ENCODE data around the gene TMEM17.
"Not testable (repeated sequence)": the region's sequence is repeated elsewhere in the genome, so short reads cannot be mapped to it uniquely, and the experiment has no call there.

Gene TMEM17, protein sequence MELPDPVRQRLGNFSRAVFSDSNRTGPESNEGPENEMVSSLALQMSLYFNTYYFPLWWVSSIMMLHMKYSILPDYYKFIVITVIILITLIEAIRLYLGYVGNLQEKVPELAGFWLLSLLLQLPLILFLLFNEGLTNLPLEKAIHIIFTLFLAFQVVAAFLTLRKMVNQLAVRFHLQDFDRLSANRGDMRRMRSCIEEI

DNA sequence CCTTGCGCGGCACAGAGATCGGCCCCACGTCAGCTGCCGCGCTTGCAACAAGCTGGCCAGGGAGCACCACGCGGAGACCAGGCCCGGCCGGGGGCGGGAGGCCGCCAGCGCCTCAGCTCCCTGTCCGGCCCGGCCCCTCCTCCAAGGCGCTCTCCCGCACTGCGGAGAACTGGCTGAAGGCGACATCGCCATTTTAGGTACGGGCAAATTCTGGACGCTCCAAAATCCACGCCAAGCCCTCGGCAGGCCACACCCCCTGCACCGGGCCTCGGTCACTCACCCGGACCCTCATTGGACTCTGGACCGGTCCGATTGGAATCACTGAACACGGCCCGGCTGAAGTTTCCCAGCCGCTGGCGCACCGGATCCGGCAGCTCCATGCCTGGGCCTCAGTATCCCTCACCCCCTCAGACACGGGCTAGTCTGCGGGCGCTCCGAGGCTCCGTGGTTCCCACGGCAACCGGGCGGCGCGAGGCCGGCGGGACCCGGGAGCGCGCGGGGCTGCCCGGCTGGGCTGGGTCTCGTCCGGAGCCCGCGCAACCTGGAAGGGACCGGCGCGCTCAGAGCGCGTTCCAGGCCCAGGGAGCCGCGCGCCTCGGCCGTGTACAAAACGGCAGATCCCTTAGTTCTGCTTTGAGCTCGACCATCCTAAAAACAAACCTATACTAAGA, at the start of gene TMEM17:
Gene TMEM17 (minus strand): TSS at position 446 of the 671 bp plus-strand sequence. CDS start 66 bp downstream, at position 380.
- peak; percentile 63 for DNase-seq

DNA sequence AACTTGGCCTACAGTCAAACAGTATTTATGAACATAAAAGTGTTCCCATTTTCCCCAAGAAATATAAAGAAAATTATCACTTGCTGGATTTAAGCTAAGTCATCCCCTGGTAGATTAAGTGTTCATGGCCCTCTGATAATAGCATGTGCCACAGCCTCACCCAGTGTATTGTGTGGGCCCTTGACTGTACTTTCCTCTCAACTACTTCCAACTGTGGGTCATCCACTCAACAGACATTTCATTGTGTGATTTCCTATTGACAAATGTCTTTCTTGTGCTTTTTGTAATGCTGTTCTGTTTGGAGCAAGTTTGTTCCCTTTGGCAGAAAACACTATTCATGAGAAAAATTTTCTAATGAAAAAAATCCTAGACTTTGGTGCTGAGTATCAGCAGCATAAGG, 48.4 kb upstream of the TMEM17 start:
- DNase-seq, result no peak

DNA sequence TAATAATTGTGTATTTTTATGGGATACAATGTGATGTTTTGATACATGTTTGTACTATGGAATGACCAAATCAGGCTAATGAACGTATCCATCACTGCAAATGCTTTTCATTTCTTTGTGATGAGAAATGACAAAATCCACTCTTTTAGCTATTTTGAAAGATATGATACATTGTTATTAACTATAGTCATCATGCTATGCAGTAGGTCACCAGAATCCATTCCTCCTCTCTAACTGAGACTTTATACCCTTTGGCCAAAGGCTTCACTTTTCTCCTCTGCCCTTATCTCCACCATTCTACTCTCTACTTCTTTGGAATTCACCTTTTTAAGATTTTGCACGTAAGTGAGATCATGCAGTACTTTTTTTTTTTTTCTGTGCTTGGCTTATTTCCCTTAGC, 44.5 kb upstream of the TMEM17 start:
- DNase-seq, result no peak

DNA sequence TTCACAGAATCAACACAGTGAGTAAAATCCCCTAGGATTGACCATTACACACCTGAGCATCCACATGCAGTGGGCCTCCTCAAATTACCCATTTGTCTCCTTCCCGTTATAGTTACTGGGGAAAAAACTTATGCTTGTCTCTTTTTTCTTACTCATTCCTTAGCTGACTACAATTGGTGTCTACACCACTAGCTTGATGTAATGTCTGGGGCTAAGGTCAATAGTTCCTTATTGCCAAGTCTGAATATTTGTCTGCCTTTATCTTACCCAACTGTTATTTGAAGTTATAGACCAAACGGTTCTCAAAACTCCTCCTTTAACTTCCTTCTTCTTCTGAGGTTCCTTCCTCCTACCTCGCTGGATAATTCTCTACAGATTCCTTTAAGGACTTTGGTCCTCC, 41.9 kb upstream of the TMEM17 start:
- no peak for DNase-seq

DNA sequence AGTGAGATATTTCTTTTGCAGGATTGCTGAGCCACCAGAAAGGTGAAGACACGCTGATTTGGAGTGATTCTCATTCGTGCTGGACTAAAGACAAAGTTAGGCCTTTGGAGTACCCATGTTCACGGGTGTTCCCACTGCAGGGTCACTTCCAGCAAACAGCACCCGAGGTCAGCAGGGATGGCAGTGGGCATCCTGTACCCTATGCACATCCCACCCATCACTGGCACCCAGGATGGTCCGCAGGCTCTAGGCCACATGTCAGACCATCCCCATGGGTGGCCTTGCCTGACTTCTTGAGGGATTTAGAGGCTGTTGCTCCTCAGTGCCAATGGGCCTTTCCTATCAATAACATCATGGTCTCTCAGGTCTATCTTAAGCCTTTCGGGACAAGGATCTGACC, 39.3 kb upstream of the TMEM17 start:
- DNase-seq, result no peak

DNA sequence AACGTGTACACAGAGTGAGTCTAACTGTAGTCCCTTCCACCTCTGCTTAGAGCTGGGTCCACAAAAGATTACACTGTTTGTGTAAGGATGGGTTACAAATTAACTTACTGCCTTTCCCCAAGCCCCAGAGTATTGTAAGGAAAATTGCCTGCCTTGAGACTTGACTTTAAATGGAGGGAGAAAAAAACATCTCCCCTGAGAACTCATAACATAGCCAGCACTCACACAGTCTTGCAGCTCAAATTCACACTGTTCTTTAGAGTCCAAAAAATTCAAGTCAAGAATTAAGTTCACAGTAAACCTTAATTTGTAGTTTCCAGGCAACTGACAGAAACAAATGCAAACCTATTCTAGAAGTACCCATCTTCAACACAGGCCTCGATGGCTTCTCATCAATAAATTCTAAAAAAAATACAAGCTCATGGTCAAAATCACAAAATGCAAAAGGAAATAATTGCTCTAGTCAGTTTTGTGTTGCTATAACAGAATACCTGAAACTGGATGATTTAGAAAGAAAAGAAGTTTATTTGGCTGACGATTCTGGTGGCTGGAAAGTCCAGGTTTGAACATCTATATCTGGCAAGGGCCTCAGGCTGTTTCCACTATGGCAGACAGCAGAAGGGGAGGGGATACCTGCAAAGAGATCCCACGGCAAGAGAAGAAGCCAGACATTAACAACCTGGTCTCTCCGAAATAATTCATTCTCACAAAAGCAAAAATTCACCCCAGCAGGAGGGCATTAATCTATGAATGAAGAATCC, 34.6 kb upstream of the TMEM17 start:
- no peak for DNase-seq

DNA sequence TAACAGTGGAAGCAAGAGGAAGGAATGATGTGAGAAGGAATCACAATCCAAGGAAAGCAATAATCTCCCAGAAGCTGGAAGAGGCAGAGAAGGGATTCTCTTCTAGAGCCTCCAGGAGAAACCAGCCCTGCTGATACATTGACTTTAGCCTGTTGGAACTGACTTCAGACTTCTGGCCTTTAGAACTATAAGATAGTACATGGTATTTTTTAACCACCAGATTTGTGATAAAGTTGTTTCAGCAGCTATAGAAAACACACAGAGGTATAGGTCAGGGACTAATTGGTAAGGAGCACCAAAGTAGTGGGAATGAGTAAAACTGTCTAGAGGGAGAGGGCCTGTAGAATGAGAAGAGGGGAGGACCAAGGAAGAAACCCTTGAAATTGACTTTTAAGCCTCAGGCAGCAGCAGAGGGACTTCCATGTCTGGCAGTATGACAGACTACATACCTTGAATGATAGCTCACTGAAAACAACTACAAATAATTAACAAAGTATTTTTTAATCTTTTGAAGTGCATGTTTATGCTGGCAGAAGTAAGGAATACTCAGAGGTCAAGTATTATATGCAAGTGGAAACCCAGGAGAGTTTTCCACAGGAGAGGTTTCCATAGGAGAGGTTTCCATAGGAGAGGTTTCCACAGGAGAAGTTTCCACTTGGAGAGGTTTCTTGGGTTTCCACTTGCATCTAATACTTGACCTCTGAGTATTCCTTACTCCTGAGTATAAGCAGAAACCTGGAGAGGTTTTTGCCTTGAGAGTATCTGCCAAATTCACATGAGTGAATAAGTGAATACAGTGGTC, 33.8 kb upstream of the TMEM17 start:
- no peak for DNase-seq

DNA sequence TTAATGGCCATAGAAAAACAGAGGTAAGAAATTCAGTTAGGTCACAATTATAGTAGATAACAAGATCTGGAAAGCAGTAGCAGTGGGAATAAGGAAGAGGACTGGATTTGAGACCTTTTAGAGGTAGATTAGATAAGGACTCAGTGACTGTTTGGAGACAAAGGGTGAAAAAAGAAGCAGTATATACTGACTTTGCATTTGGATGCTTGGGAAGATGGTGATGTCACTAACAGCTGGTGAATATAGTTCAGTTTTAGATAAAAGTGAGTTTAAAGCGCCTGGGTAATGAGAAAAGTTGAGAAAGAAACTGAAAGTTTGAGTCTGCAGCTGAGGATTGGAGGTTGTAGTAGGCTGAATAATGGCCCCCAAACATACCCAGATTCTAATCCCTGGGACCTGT, 32.8 kb upstream of the TMEM17 start:
- no peak for DNase-seq

DNA sequence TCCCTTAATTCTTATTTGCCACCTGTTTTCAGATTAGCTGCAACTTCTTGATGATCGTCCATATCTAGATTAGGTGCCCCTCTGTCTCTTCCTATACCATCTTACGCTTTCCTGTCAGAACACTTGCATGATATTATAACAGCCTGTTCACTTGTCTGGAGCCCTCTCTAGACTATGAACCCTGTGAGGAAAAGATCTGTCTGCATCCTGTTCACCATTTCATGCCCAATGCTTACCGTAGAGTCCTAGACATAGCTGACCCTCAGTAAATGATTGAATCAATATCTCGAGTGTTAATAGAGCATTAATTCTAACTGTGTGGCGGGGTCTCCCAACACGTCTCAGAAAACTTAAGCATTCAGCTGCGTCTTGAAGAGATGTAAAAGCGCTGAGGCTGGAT, 31.8 kb upstream of the TMEM17 start:
- DNase-seq, result no peak

DNA sequence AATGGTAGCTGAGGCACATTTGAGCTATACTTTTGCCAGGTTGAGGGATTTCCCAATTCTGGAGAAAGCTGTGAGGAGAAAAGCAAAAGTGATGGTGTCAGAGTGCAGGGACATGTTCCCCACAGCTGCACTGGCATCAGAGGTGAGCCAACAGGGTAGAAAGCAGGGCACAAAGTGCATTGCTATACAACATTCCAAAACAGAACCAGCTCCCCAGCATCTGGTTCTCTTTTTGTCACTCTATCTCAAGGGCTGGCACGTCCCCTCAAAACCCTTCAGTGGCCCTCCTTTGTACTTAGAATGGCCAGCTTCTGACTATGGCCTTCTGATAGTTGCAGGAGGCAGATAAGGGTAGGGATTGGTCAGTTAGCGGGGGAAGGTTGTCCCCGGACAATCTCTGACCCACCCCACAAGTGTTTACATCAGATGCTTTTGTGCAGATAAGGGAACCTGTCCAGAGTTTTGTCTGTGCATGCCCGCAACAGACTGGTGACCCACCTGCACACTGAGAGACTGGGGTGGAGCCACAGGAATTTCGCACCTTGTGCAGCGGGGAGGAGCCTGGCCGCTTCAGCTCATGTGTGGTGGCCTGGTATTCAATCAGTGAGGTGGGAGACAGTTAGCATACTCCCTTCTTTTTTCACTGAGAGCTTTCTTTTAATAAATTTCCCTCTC, 31.0 kb upstream of the TMEM17 start:
- DNase-seq, result no peak

DNA sequence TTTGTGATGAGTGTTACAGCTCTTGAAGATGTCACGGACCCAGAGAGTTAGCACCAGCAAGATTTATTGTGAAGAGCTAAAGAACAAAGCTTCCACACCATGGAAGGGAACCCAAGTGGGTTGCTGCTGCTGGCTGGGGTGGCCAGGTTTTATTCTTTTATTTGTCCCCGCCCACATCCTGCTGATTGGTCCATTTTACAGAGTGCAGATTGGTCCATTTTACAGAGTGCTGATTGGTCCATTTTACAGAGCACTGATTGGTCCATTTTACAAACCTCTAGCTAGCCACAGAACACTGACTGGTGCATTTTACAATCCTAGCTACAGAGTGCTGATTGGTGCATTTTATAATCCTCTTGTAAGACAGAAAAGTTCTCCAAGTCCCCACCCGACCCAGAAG, 29.5 kb upstream of the TMEM17 start:
- DNase-seq, result not testable (repeated sequence)

DNA sequence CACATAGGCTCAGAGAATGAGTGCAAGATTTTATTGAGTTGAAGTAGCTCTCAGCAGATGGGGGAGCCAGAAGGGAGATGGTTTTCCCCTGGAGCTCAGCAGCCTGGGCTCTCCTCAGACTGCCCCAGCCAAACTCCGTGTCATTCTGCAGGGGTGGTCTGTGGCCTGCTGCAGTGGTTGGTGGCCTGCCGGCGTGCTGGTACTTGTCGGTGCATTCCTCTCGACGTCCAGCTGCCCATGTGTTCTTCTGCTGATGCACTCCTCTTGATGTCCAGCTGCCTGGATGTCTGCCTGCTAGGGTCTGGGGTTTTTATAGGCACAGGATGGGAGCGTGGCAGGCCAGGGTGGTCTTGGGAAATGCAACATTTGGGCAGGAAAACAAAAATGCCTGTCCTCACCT, 25.6 kb upstream of the TMEM17 start:
- DNase-seq, result no peak

DNA sequence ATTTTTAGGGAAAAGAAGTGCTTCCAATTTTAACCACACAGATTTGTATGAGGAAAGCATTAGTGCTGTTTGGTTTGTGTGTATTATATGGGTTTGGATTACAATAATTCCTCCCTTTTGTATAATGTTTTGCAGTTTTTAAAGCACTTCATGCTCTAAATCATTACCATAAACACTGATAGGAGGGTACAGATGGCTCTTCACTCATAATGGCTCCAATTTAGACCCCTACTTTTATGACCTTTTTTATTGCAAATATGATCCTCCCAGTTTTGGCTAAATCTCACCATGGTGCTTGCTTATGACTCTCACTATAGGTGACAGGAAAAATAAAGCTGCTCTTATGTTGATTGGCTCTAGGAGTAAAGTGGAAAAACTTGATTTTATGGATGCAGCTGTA, 23.8 kb upstream of the TMEM17 start:
- peak; percentile 76 for DNase-seq

DNA sequence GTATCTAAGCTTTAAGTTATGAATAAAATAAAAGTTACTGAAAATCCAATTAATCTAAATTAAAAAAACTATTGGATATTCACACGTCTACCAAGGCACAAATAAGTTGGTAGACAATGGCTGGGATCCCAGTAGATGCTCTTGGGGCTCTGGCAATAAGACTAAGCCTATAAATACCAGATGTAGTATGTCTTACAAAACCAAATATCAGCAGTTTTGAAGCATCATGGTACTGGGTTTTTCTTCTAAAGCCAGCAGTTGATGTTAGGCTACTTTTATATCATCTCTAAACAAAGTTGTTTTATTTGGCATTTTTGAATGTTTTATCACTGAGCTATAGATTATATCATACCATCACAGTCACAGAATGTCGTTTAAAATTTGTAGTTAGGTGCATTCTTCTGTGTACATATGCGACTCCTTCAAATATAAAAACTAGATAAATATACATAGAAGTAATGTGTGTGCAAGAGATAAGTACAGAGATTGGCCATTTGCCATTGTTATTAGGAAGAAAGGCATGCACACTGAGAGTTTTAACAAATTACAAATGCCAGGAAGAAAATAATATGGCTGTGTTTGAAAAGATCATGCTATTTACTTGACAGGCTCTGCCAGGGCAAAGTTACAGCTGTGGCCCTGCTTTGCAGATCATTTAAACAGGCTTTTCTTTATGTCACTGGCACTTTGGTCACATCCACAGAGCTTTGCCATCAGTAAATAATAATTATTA, 21.6 kb upstream of the TMEM17 start:
- peak; percentile 70 for DNase-seq

DNA sequence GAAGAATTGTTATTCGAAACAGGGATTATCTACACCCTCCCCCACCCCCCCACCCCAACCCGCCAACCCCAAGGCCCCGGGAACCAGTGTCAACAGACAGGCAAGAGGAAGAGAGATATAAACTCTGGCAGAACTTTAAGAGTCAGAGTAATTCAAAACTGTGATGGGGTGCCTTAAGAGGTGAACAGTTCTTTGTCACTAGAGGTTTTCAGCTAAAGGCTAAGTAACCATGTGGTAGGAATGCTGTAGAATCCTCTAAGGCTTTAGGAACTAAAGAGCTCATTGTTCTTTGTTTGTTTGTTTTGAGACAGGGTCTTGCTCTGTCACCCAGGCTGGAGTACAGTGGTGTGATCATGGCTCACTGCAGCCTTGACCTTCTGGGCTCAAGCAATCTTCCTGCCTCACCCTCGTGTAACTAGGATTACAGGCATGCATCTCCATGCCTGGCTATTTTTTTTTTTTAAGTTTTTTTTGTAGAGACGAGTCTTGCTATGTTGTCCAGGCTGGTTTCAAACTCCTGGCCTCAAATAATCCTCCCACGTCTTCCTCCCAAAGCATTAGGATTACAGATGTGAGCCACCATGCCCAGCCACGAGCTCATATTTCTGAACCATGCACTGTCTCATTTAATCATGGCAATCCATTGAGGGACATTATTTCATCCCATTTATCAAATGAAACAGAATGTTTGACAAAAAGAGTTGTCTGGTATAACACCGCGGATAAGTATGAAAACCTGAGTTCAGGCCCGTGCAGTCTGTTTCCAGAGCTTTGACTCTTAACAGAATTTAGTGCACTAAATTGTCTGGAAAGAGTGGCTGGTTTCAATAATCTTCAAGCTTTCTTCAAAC, 20.8 kb upstream of the TMEM17 start:
- no peak for DNase-seq

DNA sequence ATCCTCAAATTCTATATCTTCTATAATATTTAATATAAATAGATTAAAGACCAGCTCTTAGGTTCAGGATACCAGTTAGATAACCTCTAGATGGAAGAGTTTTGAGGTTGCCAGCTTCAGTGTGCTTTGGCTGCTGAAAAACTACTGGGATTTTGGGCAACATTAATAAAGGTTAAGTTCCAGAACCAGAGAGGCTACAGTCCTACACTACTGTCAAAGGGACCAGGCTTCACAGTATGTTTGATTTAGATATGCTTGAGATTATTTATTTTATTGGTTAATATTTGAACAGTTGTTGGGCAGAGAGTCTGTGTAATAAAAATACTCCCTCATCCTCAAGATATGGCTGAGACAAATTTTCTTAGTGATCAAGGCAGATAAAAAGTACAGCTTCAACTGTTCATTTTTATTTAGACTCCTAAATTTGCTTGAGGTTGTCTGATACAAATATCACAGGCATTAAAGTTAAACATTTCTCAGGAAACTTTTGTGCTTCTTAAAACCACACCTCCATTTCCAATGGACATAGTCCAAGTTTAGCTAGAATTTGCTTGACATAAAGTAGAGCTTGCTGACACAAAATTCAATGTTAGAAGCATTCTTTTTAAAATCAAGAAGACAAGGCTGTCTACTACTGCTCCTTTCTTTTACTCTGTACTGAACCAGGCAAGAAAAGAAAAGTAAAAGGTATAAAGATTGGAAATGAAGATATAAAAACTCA, 19.7 kb upstream of the TMEM17 start:
- no peak for DNase-seq

DNA sequence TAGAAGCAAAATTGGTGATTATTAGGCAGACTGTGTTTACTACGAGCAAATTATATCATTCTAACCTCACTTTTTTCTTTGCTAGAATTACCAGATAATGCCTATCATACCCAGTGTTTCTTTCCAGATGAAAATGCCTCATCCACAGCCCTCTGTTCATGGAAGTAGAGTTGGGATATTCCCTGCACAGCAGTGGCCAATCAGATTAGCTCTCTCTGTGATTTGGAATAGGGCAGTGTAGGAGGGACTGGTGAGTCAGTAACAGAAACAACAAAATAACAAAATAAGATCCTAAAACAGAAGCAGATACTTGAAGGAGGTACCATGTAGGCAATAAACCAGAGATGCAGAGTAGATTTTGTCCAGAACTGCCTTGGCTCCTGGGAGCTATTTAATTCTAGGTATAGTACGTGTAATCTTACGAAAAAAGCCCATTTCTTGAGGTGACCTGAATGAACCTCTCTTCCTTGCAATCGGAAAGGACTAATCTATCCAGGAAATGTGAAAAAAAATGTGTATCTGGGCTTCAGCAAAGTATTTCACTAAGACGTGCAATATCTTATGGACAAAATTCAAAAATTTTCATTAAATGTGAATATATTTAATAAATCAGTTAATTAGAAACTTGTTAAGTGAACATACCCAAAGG, 18.4 kb upstream of the TMEM17 start:
- no peak for DNase-seq

DNA sequence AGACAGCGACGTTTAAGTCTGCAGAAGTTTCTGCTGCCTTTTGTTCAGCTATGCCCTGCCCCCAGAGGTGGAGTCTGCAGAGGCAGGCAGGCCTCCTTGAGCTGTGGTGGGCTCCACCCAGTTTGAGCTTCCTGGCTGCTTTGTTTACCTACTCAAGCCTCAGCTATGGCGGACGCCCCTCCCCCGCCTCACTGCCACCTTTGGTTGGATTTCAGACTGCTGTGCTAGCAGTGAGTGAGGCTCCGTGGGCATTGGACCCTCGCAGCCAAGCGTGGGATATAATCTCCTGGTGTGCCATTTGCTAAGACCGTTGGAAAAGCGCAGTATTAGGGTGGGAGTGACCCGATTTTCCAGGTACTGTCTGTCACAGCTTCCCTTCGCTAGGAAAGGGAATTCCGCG, 15.1 kb upstream of the TMEM17 start:
- DNase-seq, result not testable (repeated sequence)

DNA sequence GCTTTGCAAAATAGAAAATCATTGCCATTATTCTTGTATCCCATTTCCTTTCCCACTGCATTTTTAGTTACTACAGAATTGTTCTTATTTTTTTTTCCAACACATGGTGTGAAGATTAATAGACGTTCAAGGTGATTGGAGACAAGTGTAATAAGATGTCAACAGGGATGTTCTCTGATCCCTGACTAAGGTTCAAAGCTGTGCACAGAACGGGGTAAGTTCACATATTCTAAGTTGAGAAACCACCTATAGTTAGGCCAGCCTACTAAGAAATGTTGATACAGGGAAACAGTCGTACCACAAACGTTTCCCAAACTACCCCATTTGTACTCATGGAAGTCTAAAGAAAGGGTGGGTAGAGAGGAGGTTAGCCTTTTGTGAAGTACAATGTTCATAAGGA, 6.4 kb upstream of the TMEM17 start:
- no peak for DNase-seq

DNA sequence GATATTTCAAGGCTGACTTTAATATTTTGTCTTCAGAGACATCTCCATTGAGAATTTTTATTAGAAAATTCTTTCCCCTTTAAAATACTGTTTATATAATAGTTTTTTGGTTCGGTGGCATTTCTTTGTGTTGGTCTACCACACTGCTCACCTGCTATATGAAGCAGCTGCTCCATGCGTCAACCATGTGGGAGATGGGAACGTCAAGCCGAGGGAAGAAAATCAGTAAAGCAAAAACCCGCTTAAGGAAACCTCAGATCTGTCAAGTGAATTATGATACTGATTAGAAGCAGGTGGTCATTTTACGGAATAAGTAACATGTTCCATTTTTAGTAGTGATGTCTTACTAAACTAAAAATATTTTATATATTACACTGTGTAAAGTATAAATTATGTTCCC, 5.6 kb upstream of the TMEM17 start:
- no peak for DNase-seq

Measured in NCI-H748 treated with DMSO at 0.1 percent for 48 hours (cell line).